Liver (tissue), 3 donors: Measurements from ENCODE around the gene PTPA.

Experiments used
- CTCF ChIP-seq: fragments of 150-350 bp; IDR thresholded peaks from 2 replicates; pipeline ENCODE4 v1.5.1; 2017; ENCODE audit warnings: improper control_type of control experiment, low read depth, low read length; ENCODE audit not compliant: missing input control
- FOXA2 ChIP-seq: IDR thresholded peaks from 2 replicates; pipeline ENCODE4 v1.6.1; 2016; ENCODE audit warnings: antibody characterized with exemption
- HNF4G ChIP-seq: IDR thresholded peaks from 2 replicates; pipeline ENCODE4 v1.6.1; 2016; ENCODE audit warnings: antibody characterized with exemption
- MAX ChIP-seq: IDR thresholded peaks from 2 replicates; pipeline ENCODE4 v1.6.1; 2016; ENCODE audit warnings: antibody characterized with exemption
- RAD21 ChIP-seq, 2 donors: IDR thresholded peaks; 2 replicates each; pipeline ENCODE4 v1.6.1; 2016; ENCODE audit warnings: antibody characterized with exemption in 2 of 2, mild to moderate bottlenecking in 2 of 2
- REST ChIP-seq: IDR thresholded peaks from 2 replicates; pipeline ENCODE4 v1.6.1; 2016; ENCODE audit warnings: antibody characterized with exemption, mild to moderate bottlenecking
- ZBTB33 ChIP-seq: IDR thresholded peaks from 2 replicates; pipeline ENCODE4 v1.6.1; 2016; ENCODE audit warnings: antibody characterized with exemption
- donor health status: healthy.
- donor health status: healthy.

- TF ChIP-seq RAD21 (IDR thresholded peaks at IDR 0.05) (no peak), CTCF (no peak), HNF4G (no peak), ZBTB33 (no peak), MAX (no peak), FOXA2 (no peak), REST (no peak)
Observed at GRCh38 chr9:129145841-129146292, 34.7 kb downstream of the PTPA start.
